H1 (cell line): ENCODE data around the gene SLC22A2. TPM values are rescaled to one million over a fixed set of nuclear protein-coding genes. Genes with fewer than 3 reads are reported as not detected.

ENCODE experiments used
- CHD1 ChIP-seq: IDR thresholded peaks from 2 replicates; pipeline ENCODE4 v1.6.1; 2012; ENCODE audit warnings: low read depth, low read length, improper control_type of control experiment
- CHD2 ChIP-seq: IDR thresholded peaks from 2 replicates; pipeline ENCODE4 v1.6.1; 2012; ENCODE audit warnings: low read length, improper control_type of control experiment
- JUN ChIP-seq: IDR thresholded peaks from 2 replicates; pipeline ENCODE4 v1.6.1; 2011; ENCODE audit warnings: low read depth, mild to moderate bottlenecking, improper control_type of control experiment, low read length
- MAFK ChIP-seq: IDR thresholded peaks from 2 replicates; pipeline ENCODE4 v1.6.1; 2012; ENCODE audit warnings: low read depth, mild to moderate bottlenecking, improper control_type of control experiment, low read length
- NANOG ChIP-seq: IDR thresholded peaks from 2 replicates; pipeline ENCODE4 v1.6.1; 2011; ENCODE audit warnings: low read length, low read depth, mild to moderate bottlenecking, inconsistent platforms; ENCODE audit not compliant: insufficient read depth, poor library complexity, severe bottlenecking
- SIRT6 ChIP-seq: IDR thresholded peaks from one replicate; pipeline ENCODE4 v1.7.1; 2012; ENCODE audit warnings: low read length, inconsistent platforms
- SIX5 ChIP-seq: IDR thresholded peaks from 2 replicates; pipeline ENCODE4 v1.6.1; 2011; ENCODE audit warnings: mild to moderate bottlenecking, low read depth, low read length
- TAF1 ChIP-seq: IDR thresholded peaks from 2 replicates; pipeline ENCODE4 v1.6.1; 2011; ENCODE audit warnings: mild to moderate bottlenecking, low read depth, low read length
- ZNF274 ChIP-seq: IDR thresholded peaks from 2 replicates; pipeline ENCODE4 v1.7.0; 2012; ENCODE audit warnings: low read length, borderline replicate concordance; ENCODE audit errors: extremely low read depth
- polyA plus RNA-seq, 7 experiments: library from polyadenylated mRNA; depleted of rRNA in 3 of 7; stranded (reverse) in 5 of 7; unstranded in 2 of 7; fragments of >200 nt in 5 of 7; fragments of 200-250 nt in 2 of 7; gene quantifications; 1 replicate in 5 of 7; 2 replicates in 1 of 7; 4 replicates in 1 of 7; pipeline versions ENCODE4 v1.2.1 to v1.2.3, GENCODE V29; 2011 to 2013; ENCODE audit warnings: missing spikeins in 2 of 7, mixed read lengths in 2 of 7
- total RNA-seq: library from RNA; stranded (reverse); fragmentation: NEBNext Ultra II Directional; extraction: Animal tissue kit (Norgen Biotek cat#: 25700); gene quantifications from 2 replicates; pipeline ENCODE4 v1.2.1, GENCODE V29; 2021
- TF ChIP-seq, protein P1 (sequence below): fragments of 300-600 bp; sonication (generic); IDR thresholded peaks from 2 replicates; pipeline ENCODE4 v1.7.1; 2012; ENCODE audit warnings: low read length, moderate library complexity, mild to moderate bottlenecking, inconsistent platforms; ENCODE audit not compliant: insufficient replicate concordance
- TF ChIP-seq, protein P2 (sequence below): IDR thresholded peaks from 2 replicates; pipeline ENCODE4 v1.6.1; 2011; ENCODE audit warnings: low read depth, mild to moderate bottlenecking, low read length; ENCODE audit not compliant: insufficient read depth

SLC22A2 gene
- total and polyA plus RNA-seq, 2 of the 8 experiments (the other 6 are each of a cell fraction or from before 2014, with no cell fraction given), result 0.23 to 1.4 TPM

DNA sequence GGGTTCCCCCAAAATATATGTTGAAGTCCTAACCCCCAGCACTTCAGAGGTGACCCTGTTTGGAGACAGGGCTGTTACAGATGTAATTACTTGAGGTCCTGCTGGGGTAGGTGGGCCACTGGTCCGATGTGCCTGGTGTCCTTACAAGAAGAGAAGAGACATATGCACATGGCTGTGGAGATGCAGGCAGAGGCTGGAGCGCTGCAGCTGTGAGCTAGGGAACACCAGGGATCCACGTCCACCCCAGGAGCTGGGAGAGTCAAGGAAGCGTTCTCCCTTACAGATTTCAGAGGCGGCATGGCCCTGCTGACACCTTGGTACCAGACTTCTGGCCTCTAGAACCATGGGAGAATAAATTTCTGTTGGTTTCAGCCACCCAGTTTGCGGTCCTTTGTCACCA is 11.7 kb upstream of the SLC22A2 start (continued):
- TF ChIP-seq, protein P1, sequence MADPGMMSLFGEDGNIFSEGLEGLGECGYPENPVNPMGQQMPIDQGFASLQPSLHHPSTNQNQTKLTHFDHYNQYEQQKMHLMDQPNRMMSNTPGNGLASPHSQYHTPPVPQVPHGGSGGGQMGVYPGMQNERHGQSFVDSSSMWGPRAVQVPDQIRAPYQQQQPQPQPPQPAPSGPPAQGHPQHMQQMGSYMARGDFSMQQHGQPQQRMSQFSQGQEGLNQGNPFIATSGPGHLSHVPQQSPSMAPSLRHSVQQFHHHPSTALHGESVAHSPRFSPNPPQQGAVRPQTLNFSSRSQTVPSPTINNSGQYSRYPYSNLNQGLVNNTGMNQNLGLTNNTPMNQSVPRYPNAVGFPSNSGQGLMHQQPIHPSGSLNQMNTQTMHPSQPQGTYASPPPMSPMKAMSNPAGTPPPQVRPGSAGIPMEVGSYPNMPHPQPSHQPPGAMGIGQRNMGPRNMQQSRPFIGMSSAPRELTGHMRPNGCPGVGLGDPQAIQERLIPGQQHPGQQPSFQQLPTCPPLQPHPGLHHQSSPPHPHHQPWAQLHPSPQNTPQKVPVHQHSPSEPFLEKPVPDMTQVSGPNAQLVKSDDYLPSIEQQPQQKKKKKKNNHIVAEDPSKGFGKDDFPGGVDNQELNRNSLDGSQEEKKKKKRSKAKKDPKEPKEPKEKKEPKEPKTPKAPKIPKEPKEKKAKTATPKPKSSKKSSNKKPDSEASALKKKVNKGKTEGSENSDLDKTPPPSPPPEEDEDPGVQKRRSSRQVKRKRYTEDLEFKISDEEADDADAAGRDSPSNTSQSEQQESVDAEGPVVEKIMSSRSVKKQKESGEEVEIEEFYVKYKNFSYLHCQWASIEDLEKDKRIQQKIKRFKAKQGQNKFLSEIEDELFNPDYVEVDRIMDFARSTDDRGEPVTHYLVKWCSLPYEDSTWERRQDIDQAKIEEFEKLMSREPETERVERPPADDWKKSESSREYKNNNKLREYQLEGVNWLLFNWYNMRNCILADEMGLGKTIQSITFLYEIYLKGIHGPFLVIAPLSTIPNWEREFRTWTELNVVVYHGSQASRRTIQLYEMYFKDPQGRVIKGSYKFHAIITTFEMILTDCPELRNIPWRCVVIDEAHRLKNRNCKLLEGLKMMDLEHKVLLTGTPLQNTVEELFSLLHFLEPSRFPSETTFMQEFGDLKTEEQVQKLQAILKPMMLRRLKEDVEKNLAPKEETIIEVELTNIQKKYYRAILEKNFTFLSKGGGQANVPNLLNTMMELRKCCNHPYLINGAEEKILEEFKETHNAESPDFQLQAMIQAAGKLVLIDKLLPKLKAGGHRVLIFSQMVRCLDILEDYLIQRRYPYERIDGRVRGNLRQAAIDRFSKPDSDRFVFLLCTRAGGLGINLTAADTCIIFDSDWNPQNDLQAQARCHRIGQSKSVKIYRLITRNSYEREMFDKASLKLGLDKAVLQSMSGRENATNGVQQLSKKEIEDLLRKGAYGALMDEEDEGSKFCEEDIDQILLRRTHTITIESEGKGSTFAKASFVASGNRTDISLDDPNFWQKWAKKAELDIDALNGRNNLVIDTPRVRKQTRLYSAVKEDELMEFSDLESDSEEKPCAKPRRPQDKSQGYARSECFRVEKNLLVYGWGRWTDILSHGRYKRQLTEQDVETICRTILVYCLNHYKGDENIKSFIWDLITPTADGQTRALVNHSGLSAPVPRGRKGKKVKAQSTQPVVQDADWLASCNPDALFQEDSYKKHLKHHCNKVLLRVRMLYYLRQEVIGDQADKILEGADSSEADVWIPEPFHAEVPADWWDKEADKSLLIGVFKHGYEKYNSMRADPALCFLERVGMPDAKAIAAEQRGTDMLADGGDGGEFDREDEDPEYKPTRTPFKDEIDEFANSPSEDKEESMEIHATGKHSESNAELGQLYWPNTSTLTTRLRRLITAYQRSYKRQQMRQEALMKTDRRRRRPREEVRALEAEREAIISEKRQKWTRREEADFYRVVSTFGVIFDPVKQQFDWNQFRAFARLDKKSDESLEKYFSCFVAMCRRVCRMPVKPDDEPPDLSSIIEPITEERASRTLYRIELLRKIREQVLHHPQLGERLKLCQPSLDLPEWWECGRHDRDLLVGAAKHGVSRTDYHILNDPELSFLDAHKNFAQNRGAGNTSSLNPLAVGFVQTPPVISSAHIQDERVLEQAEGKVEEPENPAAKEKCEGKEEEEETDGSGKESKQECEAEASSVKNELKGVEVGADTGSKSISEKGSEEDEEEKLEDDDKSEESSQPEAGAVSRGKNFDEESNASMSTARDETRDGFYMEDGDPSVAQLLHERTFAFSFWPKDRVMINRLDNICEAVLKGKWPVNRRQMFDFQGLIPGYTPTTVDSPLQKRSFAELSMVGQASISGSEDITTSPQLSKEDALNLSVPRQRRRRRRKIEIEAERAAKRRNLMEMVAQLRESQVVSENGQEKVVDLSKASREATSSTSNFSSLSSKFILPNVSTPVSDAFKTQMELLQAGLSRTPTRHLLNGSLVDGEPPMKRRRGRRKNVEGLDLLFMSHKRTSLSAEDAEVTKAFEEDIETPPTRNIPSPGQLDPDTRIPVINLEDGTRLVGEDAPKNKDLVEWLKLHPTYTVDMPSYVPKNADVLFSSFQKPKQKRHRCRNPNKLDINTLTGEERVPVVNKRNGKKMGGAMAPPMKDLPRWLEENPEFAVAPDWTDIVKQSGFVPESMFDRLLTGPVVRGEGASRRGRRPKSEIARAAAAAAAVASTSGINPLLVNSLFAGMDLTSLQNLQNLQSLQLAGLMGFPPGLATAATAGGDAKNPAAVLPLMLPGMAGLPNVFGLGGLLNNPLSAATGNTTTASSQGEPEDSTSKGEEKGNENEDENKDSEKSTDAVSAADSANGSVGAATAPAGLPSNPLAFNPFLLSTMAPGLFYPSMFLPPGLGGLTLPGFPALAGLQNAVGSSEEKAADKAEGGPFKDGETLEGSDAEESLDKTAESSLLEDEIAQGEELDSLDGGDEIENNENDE, result no peak
- TF ChIP-seq CHD2 (no peak), SIRT6 (no peak), ZNF274 (no peak), SIX5 (no peak), MAFK (no peak), TAF1 (no peak), JUN (no peak), CHD1 (no peak), NANOG (no peak)
- TF ChIP-seq, protein P2, sequence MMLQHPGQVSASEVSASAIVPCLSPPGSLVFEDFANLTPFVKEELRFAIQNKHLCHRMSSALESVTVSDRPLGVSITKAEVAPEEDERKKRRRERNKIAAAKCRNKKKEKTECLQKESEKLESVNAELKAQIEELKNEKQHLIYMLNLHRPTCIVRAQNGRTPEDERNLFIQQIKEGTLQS, result no peak
